ENCODE results near the gene PRICKLE3.

PRICKLE3 gene, protein sequence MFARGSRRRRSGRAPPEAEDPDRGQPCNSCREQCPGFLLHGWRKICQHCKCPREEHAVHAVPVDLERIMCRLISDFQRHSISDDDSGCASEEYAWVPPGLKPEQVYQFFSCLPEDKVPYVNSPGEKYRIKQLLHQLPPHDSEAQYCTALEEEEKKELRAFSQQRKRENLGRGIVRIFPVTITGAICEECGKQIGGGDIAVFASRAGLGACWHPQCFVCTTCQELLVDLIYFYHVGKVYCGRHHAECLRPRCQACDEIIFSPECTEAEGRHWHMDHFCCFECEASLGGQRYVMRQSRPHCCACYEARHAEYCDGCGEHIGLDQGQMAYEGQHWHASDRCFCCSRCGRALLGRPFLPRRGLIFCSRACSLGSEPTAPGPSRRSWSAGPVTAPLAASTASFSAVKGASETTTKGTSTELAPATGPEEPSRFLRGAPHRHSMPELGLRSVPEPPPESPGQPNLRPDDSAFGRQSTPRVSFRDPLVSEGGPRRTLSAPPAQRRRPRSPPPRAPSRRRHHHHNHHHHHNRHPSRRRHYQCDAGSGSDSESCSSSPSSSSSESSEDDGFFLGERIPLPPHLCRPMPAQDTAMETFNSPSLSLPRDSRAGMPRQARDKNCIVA
- 5.3 reads per million, percentile 20 among the genes with 10 or more reads in this experiment for total RNA-seq

DNA sequence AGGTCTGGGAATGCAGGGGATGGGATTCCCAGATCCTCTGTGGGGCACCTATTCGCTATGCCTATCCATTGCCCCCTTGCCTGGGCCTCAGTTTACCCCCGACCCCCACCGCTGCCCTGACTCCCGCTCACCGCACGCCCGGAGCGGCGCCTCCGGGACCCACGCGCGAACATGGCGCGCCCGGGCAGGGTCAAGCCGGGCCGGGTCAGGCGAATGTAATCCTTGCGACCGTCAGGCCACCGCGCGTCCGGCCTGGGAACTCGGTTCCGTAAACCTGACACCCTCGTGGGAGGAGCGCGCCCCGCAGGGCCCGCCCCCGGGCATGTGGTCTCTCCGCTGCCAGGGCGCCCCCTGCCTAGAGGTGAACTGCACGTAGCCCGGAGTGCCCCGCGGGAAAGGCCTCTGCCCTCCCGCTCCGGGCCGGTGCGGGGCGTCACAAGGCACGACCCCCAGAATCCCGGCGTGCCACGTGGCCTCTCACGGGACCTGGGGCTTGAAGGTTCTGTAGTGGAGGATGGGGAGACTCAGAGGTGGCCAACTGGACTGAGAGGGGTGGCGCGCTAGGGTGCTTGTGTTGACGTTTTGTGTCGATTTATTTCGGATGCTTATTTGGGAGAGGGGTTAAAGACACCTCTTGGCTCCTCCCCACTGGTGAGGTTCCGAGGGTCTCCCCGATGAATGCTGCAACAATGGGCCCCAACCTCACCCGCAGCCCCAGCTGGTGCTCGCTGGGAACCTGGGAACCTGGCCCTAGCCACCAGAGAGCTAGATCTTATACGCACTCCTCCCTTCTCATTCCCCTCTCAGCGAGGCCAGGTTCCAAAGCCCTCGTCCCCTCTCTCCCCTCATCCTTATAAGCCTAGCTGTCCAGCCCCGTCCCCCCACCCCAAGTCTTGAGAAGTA lies at the start of gene PRICKLE3:
TSS of gene PRICKLE3 (minus strand) at position 249 of the 903 bp plus-strand sequence. CDS start at position 173, 76 bp downstream.
- DNase-seq, result peak; percentile 60

DNA sequence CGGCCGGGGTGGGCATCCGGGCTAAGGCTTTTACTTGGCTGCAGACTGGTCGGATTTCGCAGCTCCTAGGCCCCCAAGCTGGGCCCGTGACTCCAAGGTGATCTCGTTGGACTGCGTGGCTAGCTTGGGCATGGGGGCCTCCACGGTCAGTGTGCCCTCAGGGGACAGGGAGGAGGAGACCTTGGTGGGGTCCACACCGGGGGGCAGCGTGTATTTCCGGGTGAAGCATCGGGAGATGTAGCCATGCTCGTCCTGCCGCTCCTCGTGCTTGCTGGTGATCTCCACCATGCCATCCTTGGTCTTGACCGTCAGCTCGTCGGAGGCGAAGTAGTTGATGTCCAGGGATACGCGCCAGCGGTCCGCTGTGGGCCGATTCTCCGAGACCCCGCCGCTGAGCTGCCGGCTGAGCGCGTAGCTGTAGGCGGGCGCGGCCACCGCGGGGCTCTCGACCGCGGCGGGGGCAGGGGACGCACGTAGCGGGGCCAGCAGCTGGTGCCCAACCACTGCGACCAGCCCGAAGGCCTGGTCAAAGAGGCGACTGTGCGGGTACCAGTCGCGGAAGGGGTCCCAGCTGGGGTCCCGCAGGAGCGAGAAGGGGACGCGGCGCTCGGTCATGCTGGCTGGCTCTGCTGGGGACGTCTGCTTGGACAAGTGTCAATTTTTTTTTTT lies 47.8 kb upstream of the PRICKLE3 start:
- no peak for DNase-seq

DNA sequence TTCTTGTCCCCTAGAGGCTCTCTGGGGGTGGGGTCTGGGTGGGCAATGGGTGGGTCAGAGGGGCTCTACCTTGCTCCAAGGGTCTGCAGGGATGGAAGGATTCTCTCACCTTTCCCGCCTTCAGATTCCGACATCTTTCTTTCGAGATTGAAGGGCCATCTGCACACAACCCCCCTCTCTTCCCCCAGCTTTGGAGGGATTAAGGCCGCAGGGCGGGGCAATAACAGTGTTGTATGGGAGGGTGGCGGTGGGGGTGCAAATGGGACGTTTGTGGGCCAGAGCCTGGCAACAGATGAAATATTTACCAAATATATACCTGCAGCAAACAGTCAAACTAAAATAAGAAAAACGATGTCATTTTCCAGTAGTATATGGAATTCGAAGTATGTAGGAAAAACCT lies 47.0 kb upstream of the PRICKLE3 start, which contains the start of gene CACNA1F:
TSS of gene CACNA1F (minus strand) at position 165 of the 400 bp plus-strand sequence. CDS start at position 134, 31 bp downstream.
- no peak for DNase-seq

DNA sequence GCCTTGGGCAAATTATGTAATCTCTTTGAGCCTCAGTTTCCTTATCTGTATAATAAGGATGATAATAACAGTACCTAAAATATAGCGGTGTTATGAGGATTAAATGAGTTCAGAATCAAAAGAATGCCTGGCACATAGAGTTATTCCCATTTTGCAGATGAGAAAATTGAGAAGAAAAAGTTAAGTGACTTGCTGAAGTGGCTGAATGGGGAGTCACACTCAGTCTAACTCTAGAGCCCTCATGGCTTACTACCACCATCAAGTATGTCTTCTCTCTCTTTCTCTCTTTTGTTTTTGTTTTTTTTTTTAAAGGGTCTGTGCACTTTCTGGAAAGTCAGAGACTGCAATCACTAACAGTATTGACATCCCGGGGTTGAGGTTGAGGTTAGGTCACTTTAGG lies 46.4 kb upstream of the PRICKLE3 start:
- no peak for DNase-seq

DNA sequence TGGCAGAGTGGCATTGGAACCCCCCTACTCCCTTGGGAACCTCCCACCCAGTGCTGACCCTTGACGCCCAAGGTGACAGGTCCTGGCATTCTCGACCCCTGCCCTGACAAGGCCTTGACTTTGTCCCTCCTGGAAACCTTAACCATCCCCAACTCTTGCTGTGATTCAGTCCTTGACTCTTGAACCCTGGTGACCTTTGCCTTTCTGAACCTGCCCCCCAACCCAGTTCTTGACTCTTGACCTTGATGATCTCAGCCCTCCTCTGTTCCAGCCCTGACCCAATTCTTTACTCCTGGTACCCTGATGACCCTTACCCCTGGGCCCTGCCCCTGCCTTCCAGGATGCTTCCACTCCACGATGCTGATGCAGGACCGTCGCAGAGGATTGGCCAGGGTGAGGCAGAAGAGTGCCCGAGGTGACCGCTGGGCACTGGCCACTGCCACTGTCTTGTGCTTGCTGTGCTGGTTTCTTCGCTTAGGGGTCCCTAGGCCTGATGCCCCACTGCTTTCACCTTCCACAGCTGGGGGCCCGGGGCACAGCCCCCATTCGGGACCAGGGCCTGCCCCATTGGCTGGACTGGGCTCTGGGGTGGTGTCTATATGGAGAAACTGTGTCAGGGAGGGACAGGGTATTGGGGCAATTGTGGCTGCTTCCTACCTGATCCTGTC lies 45.3 kb upstream of the PRICKLE3 start:
- DNase-seq, result no peak

DNA sequence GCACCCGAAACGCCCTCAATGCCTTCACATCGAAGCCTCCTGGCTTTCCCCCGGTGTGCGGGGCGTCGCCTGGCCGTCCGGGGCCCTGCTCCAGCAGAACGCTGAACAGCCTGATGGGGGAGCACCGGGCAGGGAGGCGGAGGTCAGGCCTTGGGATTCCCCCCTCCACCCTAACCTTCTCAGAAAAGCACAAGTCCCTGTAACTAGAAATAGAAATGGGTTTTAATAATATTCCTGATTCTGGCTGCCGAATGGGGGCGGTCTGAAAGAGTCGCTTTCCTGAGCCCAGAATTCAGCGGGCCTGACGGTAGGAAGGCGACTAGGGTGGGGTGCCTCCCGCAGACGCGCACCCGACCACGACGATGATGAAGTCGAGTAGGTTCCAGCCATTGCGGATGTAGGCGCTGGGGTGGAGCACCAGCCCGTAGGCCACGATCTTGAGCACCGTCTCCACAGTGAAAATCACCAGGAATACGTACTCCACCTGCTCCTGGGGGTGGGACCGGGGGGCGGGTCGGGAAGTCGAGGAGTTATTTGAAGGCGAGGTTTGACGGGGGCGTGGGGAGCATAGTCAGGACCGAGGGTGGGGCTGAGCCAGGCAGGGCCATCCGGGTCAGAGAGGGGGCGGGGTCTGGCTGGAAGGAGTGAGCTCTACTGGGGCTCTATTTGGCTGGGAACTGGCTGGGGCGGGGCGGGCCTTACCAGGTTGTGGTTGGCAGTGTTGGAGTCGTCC lies 44.5 kb upstream of the PRICKLE3 start:
- peak; percentile 18 for DNase-seq

DNA sequence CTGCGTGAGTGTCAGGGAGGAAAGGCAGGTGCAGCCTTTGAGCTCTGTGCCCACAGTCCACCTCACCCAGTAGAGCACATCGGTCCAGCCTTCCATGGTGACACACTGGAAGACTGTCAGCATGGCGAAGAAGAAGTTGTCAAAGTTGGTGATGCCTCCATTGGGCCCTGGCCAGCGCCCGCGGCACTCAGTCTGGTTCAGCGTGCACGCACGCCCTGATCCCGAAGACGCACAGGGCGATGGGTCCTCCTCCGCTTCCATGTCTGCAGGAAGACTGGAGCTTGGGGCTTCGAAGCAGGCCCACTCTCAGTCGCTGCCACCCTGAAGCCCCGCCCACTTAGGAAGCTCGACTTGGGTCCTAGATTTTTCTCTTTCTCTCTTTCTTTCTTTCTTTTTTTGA lies 42.0 kb upstream of the PRICKLE3 start:
- no peak for DNase-seq

DNA sequence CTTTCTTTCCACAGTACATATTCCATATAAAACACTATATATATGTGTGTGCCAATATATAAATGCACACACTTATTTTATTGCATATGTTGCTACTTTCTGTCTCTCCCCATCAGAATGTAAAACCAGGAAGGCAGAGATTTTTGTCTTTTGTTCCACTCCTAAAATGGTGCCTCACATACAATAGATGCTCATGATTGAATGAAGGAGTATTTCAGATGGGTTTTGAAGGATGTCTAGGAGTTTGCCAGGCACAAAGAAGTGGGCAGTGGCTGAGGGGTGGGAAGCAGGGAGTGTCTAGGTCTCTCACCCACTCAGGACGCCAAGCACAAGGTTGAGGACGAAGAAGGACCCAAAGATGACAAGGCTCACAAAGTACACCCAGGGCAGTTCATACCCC lies 41.6 kb upstream of the PRICKLE3 start:
- no peak for DNase-seq

DNA sequence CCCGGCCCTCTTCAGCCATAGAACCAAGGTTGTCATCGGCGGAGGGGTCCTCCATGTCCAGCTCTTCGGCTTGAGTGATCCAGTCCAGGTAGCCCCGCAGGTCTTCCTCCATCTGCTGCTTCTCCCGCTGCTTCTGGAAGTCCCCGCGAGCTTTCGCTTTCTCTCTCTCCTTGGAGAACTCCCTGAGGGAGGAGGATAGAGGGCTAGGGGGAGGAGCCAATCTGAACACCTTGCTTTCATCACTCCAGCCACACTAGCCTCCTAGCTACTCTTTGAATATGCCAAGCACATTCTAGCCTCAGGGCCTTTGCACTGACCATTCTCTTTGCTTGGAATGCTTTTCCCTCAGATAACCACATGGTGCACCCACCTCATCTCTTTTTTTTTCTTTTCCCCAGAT lies 40.8 kb upstream of the PRICKLE3 start:
- no peak for DNase-seq

DNA sequence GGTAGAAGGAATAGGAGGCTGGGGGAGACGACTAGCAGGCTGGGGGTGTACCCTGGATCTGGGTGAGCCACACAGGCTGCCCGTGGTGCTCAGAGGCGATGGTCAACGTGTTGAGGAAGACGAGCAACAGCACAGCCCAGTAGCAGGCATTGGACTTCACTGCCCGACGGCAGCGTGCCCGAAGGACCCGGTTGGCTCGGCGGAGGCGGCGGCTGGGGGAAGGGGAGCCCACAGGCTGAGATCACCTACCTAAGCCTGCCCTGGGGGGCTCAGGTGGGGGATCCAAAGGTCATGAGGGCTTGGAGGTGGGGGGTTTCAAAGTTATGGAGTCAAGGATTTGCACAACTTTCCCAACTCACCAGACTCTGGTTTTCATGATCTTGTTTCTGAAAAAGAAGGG lies 39.7 kb upstream of the PRICKLE3 start:
- no peak for DNase-seq

DNA sequence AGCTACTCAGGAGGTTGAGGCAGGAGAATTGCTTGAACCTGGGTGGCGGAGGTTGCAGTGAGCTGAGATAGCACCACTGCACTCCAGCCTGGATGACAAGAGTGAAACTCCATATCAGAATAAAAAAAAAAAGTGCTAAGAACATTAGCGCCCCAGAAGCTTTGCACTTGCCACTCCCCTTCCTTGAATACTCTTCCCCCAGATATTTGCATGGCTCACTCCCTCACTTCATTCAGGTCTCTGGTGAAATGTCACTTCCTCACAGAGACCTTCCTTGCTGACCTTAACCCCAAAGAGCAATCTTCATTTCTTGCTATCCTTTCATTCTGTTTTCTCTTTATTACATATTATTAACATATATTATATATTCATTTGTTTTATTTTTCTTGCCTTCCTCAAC lies 35.7 kb upstream of the PRICKLE3 start:
- DNase-seq, result no peak

DNA sequence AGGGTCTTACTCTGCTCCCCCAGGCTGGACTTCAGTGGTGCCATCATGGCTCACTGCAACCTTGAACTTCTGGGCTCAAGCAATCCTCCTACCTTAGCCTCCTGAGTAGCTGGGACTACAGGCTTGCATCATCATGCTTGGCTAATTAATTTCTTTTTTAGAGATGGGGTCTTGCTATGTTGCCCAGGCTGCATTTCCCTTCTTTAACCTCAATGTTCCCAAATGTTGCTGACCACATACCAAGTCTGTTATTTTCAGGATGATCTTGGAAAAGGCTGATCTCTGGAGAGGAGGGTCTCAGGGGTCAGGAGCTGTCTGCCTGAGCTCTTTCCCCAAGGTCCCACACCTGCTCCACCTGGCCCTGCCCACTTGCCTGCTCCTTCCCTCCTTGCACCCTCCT lies 33.9 kb upstream of the PRICKLE3 start:
- DNase-seq, result no peak

DNA sequence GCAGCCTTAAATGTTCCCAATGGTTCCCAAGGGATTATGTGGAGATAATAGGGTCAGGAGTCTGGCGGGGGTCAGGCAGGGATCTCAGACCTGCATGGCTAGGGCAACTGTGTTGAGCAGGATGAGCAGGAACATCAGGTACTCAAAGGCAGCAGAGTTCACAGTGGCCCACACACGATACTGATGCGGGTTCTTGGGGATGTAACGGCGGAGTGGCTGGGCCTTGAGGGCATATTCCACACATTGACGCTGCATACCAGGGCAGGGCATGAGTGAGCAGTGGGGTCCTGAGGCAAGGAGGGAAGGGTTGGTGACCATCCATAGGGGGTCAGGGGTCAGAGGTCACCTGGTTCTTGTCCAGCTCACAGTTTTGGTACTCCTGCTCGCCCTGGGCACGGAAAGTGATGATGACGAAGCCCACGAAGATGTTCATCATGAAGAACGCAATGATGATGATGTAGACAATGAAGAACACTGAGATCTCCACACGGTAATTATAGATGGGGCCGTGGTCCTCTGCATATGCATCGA lies 28.9 kb upstream of the PRICKLE3 start:
- no peak for DNase-seq

DNA sequence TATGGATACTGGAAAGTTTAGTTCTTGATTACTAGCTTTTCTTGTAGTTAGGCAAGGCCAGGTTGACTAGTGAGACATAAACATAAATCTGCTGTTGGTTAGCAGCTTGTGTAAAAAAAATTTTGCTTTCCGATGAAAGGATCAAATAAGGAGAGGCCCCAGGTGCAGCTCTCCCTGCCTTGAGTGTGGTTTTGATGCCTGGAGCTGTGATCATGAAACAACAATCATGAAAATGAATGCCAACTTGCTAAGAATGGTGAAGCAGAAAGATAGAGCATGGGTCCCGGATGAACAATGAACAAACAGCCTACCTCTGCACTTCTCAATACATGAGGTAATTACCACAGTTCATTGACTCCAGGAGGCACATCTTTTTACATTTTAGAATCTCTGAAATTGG lies 28.2 kb upstream of the PRICKLE3 start:
- no peak for DNase-seq

DNA sequence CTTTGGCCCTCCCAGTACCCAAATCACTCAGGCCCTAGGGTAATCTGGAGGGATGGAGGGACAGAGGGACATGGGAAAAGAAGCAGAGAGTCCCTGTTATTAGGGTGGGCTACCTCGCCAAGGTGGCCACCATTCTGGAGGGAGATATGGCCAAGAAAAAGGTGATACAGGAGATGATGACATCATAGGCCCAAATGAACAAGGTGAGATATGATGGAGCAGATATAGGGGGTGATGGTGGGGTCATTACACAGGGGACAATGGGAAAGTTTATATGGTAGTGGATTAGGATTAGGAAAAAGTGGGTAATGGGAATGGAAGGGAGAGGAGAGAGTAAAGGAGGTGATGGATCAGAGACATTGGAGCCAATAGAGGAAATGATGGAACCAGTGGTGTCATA lies 26.7 kb upstream of the PRICKLE3 start:
- no peak for DNase-seq

DNA sequence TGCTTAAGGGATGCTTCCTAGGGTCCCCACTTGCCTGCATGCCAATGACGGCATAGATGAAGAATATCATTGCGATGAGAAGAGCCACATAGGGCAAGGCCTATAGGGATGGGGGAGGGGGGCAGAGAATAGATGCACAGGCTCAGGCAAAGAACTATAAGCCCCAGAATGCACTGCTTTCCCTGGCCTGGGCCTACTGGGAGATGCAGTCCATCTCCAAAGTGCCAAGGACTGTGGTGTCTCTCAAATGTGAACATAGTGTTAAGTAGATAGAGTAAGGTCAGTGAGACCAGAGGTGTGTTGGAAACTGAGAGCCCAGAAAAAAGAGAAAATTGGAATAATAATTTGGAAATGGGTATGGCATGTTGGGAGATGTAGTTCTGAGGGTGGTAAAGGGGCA lies 26.0 kb upstream of the PRICKLE3 start:
- no peak for DNase-seq

DNA sequence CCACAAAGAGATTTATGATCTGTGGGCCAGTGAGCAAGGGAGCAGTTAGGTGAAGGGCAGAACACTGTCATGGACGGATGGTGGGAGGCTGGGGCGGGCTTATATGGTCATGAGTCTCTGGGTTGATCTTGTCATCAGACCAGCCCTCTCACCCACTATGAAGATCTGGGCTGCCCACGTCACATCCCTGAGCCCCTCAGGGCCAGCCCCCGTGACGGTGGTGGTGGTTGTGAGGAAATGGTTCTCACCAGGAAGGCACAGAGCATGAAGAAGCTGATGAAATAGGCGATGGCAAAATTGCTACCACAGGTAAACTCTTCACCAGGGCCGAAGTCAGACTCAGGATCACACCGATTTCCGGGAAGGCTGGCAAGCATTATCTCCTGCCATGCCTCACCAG lies 24.9 kb upstream of the PRICKLE3 start:
- DNase-seq, result no peak

DNA sequence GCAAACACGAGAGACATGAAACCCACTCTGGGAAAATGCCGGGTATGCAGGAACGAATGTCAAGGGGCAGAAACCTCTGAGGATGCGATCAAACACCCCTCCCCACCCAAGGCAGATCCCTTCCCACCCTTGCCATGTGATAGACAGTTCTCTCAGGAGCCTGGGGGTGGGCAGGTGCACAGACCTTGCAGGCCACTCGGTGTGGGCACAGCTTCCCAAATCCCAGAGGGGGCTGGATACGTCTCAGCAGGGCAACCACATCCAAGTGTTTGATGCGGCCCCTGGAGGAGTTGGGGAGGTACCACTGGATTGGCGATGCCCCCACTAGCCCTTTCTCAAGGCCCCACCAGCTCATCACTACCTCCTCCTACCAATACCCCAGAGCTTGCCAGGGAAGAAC lies 24.2 kb upstream of the PRICKLE3 start:
- no peak for DNase-seq

DNA sequence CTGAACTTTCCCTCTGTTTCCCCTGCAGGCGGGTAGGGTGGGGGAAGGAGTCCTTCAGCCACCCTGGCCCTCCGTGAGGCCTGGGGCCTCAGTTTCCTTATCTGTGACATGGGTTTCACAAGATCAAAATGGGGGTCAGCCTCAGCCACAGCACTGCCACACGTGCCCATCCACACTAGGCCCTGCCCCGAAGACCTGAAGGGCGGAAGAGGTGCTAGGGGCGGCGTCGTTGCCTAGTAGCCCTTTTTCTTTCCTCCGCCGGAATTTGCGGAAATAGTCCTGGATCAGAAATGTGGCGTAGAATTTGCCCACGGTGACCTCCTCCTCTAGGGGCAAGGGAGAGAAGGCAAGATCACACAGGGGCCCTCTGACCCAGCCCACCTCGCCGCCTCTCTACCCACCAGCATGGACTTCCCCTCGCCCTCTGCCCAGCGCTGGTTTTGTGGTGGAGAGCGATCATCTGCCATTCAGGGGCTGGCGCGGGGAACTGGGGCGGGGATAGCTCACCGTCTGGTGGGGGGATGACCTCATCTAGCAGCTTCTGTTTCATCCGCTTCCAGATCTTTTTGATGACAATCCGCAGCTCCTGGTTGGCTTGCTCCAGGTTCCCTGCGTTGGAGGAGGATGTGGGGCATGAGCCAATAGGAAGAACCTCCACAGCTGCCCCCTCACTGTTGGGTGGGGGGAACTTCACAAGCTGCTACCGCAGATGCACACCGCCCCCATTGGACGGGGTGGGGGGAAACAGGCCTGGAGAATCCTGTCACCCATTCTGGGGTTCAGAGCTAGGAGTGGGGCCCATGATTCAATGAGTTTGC lies 23.5 kb upstream of the PRICKLE3 start:
- no peak for DNase-seq

DNA sequence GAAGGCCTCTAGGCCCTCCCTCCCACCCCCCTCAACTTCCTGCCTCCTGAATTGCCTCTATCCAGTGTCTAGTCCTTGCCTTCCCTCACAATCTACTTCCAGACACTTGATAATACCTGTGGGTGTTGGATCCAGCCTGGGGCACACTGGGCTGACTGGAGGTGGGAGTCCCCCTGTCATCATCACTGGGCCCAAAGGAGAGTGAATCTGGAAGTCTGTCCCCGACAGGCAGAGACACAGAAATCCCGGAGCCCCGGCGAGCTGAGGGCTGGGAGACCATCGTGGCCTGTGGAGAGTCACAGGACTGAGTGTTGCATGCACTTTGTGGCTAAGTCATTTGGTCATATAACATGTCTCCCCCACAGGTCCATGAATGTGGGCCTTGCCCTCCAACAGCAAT lies 22.2 kb upstream of the PRICKLE3 start:
- DNase-seq, result no peak

All from effector CD4-positive, alpha-beta T cell (primary cell).